ENCODE results near the gene DUSP1.

- TF ChIP-seq CREB1 (IDR thresholded peaks at IDR 0.05; ENCODE audit: low read depth) (no peak), REST (IDR thresholded peaks at IDR 0.05; ENCODE audit: low read depth) (no peak), FOXM1 (IDR thresholded peaks at IDR 0.05; ENCODE audit: borderline replicate concordance, low read depth) (no peak), EP300 (IDR thresholded peaks at IDR 0.05; ENCODE audit: borderline replicate concordance) (no peak), YY1 (IDR thresholded peaks at IDR 0.05; ENCODE audit: low read depth) (no peak), MAX (IDR thresholded peaks at IDR 0.05) (no peak), RAD21 (IDR thresholded peaks at IDR 0.05; ENCODE audit: low read depth) (no peak), USF1 (IDR thresholded peaks at IDR 0.05) (no peak), TAF1 (IDR thresholded peaks at IDR 0.05; ENCODE audit: low read depth) (no peak), TEAD4 (IDR thresholded peaks at IDR 0.05) (no peak)
Measured at GRCh38 chr5:172793577-172794488, 22.8 kb upstream of the DUSP1 start.

Data from Ishikawa (cell line).